GM23338 (cell line): ENCODE results near the gene OMD. TPM values are rescaled to one million over a fixed set of nuclear protein-coding genes. Genes with fewer than 3 reads are reported as not detected.

Source experiments
- ATAC-seq: fragments of 200-7000 bp; cut with Tn5 transposase; 3 replicates; pipeline ENCODE4 v1.9.1; 2020
- DNase-seq: peaks from one replicate; pipeline ENCODE4 v3.0.0-alpha.2; 2015; ENCODE audit warnings: low spot score
- H2AFZ ChIP-seq: fragments of 200-600 bp; sonication (generic); 2 replicates; pipeline ENCODE4 v1.8.0; 2016; ENCODE audit warnings: antibody characterized with exemption, mild to moderate bottlenecking, moderate library complexity
- H3F3A ChIP-seq: fragments of 200-600 bp; sonication (generic); replicated peaks from 2 replicates; pipeline ENCODE4 v1.8.0; 2017; ENCODE audit warnings: antibody characterized with exemption, mixed run types, low read depth
- H3K27ac ChIP-seq: fragments of 200-600 bp; sonication (generic); 2 replicates; pipeline ENCODE4 v1.6.1; 2016; ENCODE audit warnings: low read depth
- H3K27me3 ChIP-seq: fragments of 200-600 bp; sonication (generic); 2 replicates; pipeline ENCODE4 v1.8.0; 2016; ENCODE audit warnings: mild to moderate bottlenecking, mixed run types, moderate library complexity; ENCODE audit not compliant: insufficient read depth
- H3K36me3 ChIP-seq: fragments of 200-600 bp; sonication (generic); 2 replicates; pipeline ENCODE4 v1.8.0; 2016; ENCODE audit warnings: mild to moderate bottlenecking; ENCODE audit not compliant: insufficient read depth
- H3K4me1 ChIP-seq: fragments of 200-600 bp; sonication (generic); 2 replicates; pipeline ENCODE4 v1.8.0; 2016; ENCODE audit warnings: mild to moderate bottlenecking, moderate library complexity; ENCODE audit not compliant: insufficient read depth
- H3K4me2 ChIP-seq: fragments of 200-600 bp; sonication (generic); 2 replicates; pipeline ENCODE4 v1.7.1; 2017; ENCODE audit warnings: mixed run types
- H3K4me3 ChIP-seq: fragments of 200-600 bp; sonication (generic); 2 replicates; pipeline ENCODE4 v1.6.1; 2016; ENCODE audit warnings: mixed run types
- H3K79me2 ChIP-seq: fragments of 200-600 bp; sonication (generic); replicated peaks from 2 replicates; pipeline ENCODE4 v1.8.0; 2017; ENCODE audit warnings: mild to moderate bottlenecking; ENCODE audit not compliant: insufficient read depth
- H3K9me2 ChIP-seq: fragments of 200-600 bp; sonication (generic); 2 replicates; pipeline ENCODE4 v1.8.0; 2017; ENCODE audit not compliant: insufficient read depth
- H4K20me1 ChIP-seq: fragments of 200-600 bp; sonication (generic); replicated peaks from 2 replicates; pipeline ENCODE4 v1.8.0; 2017; ENCODE audit warnings: mild to moderate bottlenecking; ENCODE audit not compliant: insufficient read depth
- H3K27ac Mint-ChIP-seq: 2 replicates; pipeline ENCODE4 v1.8.0; 2020; ENCODE audit warnings: inconsistent platforms, mild to moderate bottlenecking, moderate library complexity, mixed read lengths
- H3K27me3 Mint-ChIP-seq: 3 replicates; pipeline ENCODE4 v1.8.0; 2022; ENCODE audit warnings: low read depth, mild to moderate bottlenecking, moderate library complexity, mixed read lengths, inconsistent platforms; ENCODE audit not compliant: insufficient read depth, poor library complexity
- H3K36me3 Mint-ChIP-seq: 3 replicates; pipeline ENCODE4 v1.8.0; 2021; ENCODE audit warnings: low read depth, mild to moderate bottlenecking, inconsistent platforms, moderate library complexity, mixed read lengths
- H3K4me1 Mint-ChIP-seq: 3 replicates; pipeline ENCODE4 v1.8.0; 2020; ENCODE audit warnings: mild to moderate bottlenecking, inconsistent platforms, mixed read lengths
- H3K4me3 Mint-ChIP-seq: 3 replicates; pipeline ENCODE4 v1.8.0; 2021; ENCODE audit warnings: moderate library complexity, mild to moderate bottlenecking, inconsistent platforms, mixed read lengths
- H3K9me3 Mint-ChIP-seq: 3 replicates; pipeline ENCODE4 v1.8.0; 2020; ENCODE audit warnings: moderate library complexity, mild to moderate bottlenecking, inconsistent platforms, mixed read lengths
- CREB1 ChIP-seq: fragments of 250-450 bp; sonication (Bioruptor Pico); IDR thresholded peaks from 2 replicates; pipeline ENCODE4 v1.5.0; 2020; ENCODE audit warnings: low read depth, mild to moderate bottlenecking, moderate library complexity
- EZH2 ChIP-seq: fragments of 200-600 bp; sonication (generic); IDR thresholded peaks from one replicate; pipeline ENCODE4 v1.8.0; 2017; ENCODE audit warnings: antibody characterized with exemption, mild to moderate bottlenecking, low read depth; ENCODE audit not compliant: unreplicated experiment
- EZH2phosphoT487 ChIP-seq: fragments of 200-600 bp; sonication (generic); IDR thresholded peaks from one replicate; pipeline ENCODE4 v1.8.1; 2018; ENCODE audit warnings: antibody characterized with exemption; ENCODE audit not compliant: unreplicated experiment
- JUNB ChIP-seq: IDR thresholded peaks from one replicate; pipeline ENCODE4 v1.6.1; 2016; ENCODE audit warnings: antibody characterized with exemption; ENCODE audit not compliant: unreplicated experiment
- NANOG ChIP-seq: IDR thresholded peaks from 2 replicates; pipeline ENCODE4 v1.6.1; 2016; ENCODE audit warnings: antibody characterized with exemption, borderline replicate concordance
- POLR2AphosphoS5 ChIP-seq: IDR thresholded peaks from 2 replicates; pipeline ENCODE4 v1.6.1; 2016; ENCODE audit warnings: antibody characterized with exemption, low read depth
- STAT1 ChIP-seq: IDR thresholded peaks from one replicate; pipeline ENCODE4 v1.6.1; 2016; ENCODE audit warnings: antibody characterized with exemption; ENCODE audit not compliant: unreplicated experiment
- ZNF114 ChIP-seq: fragments of 250-450 bp; sonication (Bioruptor Pico); IDR thresholded peaks from 2 replicates; pipeline ENCODE4 v1.5.0; 2020; ENCODE audit warnings: mild to moderate bottlenecking, moderate library complexity
- ZNF331 ChIP-seq: fragments of 250-450 bp; sonication (Bioruptor Pico); IDR thresholded peaks from 2 replicates; pipeline ENCODE4 v1.5.0; 2020; ENCODE audit warnings: low read depth, mild to moderate bottlenecking, moderate library complexity
- polyA plus RNA-seq: library from polyadenylated mRNA; unstranded; fragments of >200 nt; fragmentation: Nextera tagmentation; extraction: Ambion mirVana; gene quantifications from 2 replicates; pipeline ENCODE4 v1.2.1, GENCODE V29; 2016
- total RNA-seq: library from RNA; depleted of rRNA; stranded (reverse); fragments of >200 nt; shearing (Covaris generic); gene quantifications from 2 replicates; pipeline ENCODE4 v1.2.3, GENCODE V29; 2014
- TF ChIP-seq, protein P1 (sequence below): IDR thresholded peaks from 2 replicates; pipeline ENCODE4 v1.6.1; 2016; ENCODE audit warnings: antibody characterized with exemption
- TF ChIP-seq, protein P2 (sequence below): fragments of 250-450 bp; sonication (Bioruptor Pico); IDR thresholded peaks from 2 replicates; pipeline ENCODE4 v1.5.0; 2020; ENCODE audit warnings: mild to moderate bottlenecking, moderate library complexity
- TF ChIP-seq, protein P3 (sequence below), 2 experiments: fragments of 200-600 bp in 1 of 2; sonication (generic) in 1 of 2; conservative IDR thresholded peaks; 2 replicates each; pipeline versions ENCODE4 v1.5.1 to v1.6.1; 2016 to 2017; ENCODE audit warnings: antibody characterized with exemption in 2 of 2, low read depth in 2 of 2, mild to moderate bottlenecking in 2 of 2, moderate library complexity in 1 of 2
- TF ChIP-seq, protein P4 (sequence below): IDR thresholded peaks from one replicate; pipeline ENCODE4 v1.6.1; 2018; ENCODE audit warnings: antibody characterized with exemption; ENCODE audit not compliant: unreplicated experiment

The OMD gene
- total and polyA plus RNA-seq, 2 experiments from 2014 or later: 1.1 TPM; not detected in 1

DNA sequence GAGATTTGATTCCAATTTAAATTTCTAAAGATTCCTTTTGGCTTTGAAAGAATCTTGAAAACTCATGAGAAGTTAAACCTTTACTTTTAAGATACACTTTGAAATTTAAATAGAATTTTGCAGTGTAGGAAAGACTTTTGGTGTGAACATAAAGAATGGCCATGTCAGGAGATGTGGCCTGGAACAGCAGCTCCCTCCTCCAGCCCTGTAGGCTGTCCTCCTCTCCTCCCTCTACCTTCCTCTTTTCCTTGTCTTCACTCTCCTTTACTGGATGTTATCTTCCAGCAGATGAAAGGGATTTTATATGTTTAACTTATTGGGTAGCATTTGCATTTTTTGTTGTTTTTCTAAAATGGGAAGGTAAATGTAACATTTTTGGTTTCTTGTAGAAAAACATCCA, 39.1 kb upstream of the OMD start:
- Mint-ChIP-seq H3K4me1 (no peaks in the 10 kb centered on the region), H3K27me3 (no peaks in the 10 kb centered on the region), H3K36me3 (no peaks in the 10 kb centered on the region), H3K4me3 (no peak overlapping the region), H3K9me3 (no peaks in the 10 kb centered on the region), H3K27ac (no peak overlapping the region)
- Histone ChIP-seq H3K27ac (no peak overlapping the region), H2AFZ (no peak overlapping the region), H3K4me3 (no peak overlapping the region), H4K20me1 (no peaks in the 10 kb centered on the region; the same call in 1 of the 2 replicates), H3K4me2 (no peak overlapping the region), H3F3A (no peaks in the 10 kb centered on the region), H3K79me2 (no peaks in the 10 kb centered on the region), H3K9me2 (no peaks in the 10 kb centered on the region), H3K27me3 (no peaks in the 10 kb centered on the region), H3K36me3 (no peaks in the 10 kb centered on the region), H3K4me1 (no peaks in the 10 kb centered on the region)
- DNase-seq (no peak), ATAC-seq (no peak; the same call in 2 of the 3 replicates)
- TF ChIP-seq ZNF114 (CRISPR knock-in tag) (no peak), STAT1 (no peak), EZH2phosphoT487 (no peak), EZH2 (no peak), CREB1 (no peak), NANOG (no peak), ZNF331 (CRISPR knock-in tag) (no peak), POLR2AphosphoS5 (no peak), JUNB (no peak)
- TF ChIP-seq, protein P1, sequence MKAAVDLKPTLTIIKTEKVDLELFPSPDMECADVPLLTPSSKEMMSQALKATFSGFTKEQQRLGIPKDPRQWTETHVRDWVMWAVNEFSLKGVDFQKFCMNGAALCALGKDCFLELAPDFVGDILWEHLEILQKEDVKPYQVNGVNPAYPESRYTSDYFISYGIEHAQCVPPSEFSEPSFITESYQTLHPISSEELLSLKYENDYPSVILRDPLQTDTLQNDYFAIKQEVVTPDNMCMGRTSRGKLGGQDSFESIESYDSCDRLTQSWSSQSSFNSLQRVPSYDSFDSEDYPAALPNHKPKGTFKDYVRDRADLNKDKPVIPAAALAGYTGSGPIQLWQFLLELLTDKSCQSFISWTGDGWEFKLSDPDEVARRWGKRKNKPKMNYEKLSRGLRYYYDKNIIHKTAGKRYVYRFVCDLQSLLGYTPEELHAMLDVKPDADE: no peak
- TF ChIP-seq, protein P2, sequence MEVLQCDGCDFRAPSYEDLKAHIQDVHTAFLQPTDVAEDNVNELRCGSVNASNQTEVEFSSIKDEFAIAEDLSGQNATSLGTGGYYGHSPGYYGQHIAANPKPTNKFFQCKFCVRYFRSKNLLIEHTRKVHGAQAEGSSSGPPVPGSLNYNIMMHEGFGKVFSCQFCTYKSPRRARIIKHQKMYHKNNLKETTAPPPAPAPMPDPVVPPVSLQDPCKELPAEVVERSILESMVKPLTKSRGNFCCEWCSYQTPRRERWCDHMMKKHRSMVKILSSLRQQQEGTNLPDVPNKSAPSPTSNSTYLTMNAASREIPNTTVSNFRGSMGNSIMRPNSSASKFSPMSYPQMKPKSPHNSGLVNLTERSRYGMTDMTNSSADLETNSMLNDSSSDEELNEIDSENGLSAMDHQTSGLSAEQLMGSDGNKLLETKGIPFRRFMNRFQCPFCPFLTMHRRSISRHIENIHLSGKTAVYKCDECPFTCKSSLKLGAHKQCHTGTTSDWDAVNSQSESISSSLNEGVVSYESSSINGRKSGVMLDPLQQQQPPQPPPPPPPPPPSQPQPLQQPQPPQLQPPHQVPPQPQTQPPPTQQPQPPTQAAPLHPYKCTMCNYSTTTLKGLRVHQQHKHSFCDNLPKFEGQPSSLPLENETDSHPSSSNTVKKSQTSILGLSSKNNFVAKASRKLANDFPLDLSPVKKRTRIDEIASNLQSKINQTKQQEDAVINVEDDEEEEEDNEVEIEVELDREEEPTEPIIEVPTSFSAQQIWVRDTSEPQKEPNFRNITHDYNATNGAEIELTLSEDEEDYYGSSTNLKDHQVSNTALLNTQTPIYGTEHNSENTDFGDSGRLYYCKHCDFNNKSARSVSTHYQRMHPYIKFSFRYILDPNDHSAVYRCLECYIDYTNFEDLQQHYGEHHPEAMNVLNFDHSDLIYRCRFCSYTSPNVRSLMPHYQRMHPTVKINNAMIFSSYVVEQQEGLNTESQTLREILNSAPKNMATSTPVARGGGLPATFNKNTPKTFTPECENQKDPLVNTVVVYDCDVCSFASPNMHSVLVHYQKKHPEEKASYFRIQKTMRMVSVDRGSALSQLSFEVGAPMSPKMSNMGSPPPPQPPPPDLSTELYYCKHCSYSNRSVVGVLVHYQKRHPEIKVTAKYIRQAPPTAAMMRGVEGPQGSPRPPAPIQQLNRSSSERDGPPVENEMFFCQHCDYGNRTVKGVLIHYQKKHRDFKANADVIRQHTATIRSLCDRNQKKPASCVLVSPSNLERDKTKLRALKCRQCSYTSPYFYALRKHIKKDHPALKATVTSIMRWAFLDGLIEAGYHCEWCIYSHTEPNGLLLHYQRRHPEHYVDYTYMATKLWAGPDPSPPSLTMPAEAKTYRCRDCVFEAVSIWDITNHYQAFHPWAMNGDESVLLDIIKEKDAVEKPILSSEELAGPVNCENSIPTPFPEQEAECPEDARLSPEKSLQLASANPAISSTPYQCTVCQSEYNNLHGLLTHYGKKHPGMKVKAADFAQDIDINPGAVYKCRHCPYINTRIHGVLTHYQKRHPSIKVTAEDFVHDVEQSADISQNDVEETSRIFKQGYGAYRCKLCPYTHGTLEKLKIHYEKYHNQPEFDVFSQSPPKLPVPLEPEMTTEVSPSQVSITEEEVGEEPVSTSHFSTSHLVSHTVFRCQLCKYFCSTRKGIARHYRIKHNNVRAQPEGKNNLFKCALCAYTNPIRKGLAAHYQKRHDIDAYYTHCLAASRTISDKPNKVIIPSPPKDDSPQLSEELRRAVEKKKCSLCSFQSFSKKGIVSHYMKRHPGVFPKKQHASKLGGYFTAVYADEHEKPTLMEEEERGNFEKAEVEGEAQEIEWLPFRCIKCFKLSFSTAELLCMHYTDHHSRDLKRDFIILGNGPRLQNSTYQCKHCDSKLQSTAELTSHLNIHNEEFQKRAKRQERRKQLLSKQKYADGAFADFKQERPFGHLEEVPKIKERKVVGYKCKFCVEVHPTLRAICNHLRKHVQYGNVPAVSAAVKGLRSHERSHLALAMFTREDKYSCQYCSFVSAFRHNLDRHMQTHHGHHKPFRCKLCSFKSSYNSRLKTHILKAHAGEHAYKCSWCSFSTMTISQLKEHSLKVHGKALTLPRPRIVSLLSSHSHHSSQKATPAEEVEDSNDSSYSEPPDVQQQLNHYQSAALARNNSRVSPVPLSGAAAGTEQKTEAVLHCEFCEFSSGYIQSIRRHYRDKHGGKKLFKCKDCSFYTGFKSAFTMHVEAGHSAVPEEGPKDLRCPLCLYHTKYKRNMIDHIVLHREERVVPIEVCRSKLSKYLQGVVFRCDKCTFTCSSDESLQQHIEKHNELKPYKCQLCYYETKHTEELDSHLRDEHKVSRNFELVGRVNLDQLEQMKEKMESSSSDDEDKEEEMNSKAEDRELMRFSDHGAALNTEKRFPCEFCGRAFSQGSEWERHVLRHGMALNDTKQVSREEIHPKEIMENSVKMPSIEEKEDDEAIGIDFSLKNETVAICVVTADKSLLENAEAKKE: no peak
- TF ChIP-seq, protein P3, sequence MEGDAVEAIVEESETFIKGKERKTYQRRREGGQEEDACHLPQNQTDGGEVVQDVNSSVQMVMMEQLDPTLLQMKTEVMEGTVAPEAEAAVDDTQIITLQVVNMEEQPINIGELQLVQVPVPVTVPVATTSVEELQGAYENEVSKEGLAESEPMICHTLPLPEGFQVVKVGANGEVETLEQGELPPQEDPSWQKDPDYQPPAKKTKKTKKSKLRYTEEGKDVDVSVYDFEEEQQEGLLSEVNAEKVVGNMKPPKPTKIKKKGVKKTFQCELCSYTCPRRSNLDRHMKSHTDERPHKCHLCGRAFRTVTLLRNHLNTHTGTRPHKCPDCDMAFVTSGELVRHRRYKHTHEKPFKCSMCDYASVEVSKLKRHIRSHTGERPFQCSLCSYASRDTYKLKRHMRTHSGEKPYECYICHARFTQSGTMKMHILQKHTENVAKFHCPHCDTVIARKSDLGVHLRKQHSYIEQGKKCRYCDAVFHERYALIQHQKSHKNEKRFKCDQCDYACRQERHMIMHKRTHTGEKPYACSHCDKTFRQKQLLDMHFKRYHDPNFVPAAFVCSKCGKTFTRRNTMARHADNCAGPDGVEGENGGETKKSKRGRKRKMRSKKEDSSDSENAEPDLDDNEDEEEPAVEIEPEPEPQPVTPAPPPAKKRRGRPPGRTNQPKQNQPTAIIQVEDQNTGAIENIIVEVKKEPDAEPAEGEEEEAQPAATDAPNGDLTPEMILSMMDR (conservative IDR thresholded peaks at IDR 0.05; ENCODE audit: low read depth in 2 of 2): no peak
- TF ChIP-seq, protein P4, sequence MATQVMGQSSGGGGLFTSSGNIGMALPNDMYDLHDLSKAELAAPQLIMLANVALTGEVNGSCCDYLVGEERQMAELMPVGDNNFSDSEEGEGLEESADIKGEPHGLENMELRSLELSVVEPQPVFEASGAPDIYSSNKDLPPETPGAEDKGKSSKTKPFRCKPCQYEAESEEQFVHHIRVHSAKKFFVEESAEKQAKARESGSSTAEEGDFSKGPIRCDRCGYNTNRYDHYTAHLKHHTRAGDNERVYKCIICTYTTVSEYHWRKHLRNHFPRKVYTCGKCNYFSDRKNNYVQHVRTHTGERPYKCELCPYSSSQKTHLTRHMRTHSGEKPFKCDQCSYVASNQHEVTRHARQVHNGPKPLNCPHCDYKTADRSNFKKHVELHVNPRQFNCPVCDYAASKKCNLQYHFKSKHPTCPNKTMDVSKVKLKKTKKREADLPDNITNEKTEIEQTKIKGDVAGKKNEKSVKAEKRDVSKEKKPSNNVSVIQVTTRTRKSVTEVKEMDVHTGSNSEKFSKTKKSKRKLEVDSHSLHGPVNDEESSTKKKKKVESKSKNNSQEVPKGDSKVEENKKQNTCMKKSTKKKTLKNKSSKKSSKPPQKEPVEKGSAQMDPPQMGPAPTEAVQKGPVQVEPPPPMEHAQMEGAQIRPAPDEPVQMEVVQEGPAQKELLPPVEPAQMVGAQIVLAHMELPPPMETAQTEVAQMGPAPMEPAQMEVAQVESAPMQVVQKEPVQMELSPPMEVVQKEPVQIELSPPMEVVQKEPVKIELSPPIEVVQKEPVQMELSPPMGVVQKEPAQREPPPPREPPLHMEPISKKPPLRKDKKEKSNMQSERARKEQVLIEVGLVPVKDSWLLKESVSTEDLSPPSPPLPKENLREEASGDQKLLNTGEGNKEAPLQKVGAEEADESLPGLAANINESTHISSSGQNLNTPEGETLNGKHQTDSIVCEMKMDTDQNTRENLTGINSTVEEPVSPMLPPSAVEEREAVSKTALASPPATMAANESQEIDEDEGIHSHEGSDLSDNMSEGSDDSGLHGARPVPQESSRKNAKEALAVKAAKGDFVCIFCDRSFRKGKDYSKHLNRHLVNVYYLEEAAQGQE: no peak
